ENCODE data around the gene SLC41A3. TPM values are rescaled to one million over a fixed set of nuclear protein-coding genes. Genes with fewer than 3 reads are reported as not detected.

Gene SLC41A3
- total RNA-seq, 1 donor from 2014 or later: 18.0 TPM

- intact Hi-C loops (cut with micrococcal nuclease): no loop called here
Observed at GRCh38 chr3:126121074-126121473, 37.1 kb upstream of the SLC41A3 start.

GRCh38 chr3:126119976-126120375 is 36.1 kb upstream of the SLC41A3 start:
- intact Hi-C loops (cut with micrococcal nuclease): no loop called here

- intact Hi-C loops (cut with micrococcal nuclease): no loop called here
Observed at GRCh38 chr3:126119008-126119675, 35.2 kb upstream of the SLC41A3 start.

GRCh38 chr3:126118591-126118990 is 34.7 kb upstream of the SLC41A3 start:
- intact Hi-C loops (cut with micrococcal nuclease): no loop called here

GRCh38 chr3:126117786-126118185 is 33.9 kb upstream of the SLC41A3 start:
- intact Hi-C loops (cut with micrococcal nuclease): no loop called here

GRCh38 chr3:126117212-126117611 is 33.3 kb upstream of the SLC41A3 start:
- intact Hi-C loops (cut with micrococcal nuclease): no loop called here

- intact Hi-C loops (cut with micrococcal nuclease): no loop called here
Observed at GRCh38 chr3:126116526-126116925, 32.6 kb upstream of the SLC41A3 start.

- intact Hi-C loops (cut with micrococcal nuclease): no loop called here
Observed at GRCh38 chr3:126114443-126115386, 30.8 kb upstream of the SLC41A3 start.

- intact Hi-C loops (cut with micrococcal nuclease): no loop called here
Observed at GRCh38 chr3:126113733-126114442, 30.0 kb upstream of the SLC41A3 start.

GRCh38 chr3:126113238-126113555 is 29.3 kb upstream of the SLC41A3 start:
- intact Hi-C loops (cut with micrococcal nuclease): no loop called here

- intact Hi-C loops (cut with micrococcal nuclease): no loop called here
Observed at GRCh38 chr3:126112531-126113237, 28.8 kb upstream of the SLC41A3 start.

- intact Hi-C loops (cut with micrococcal nuclease): no loop called here
Observed at GRCh38 chr3:126111566-126112475, 27.9 kb upstream of the SLC41A3 start.

- intact Hi-C loops (cut with micrococcal nuclease): no loop called here
Observed at GRCh38 chr3:126111126-126111551, 27.2 kb upstream of the SLC41A3 start.

- intact Hi-C loops (cut with micrococcal nuclease): no loop called here
Observed at GRCh38 chr3:126110431-126111125, 26.7 kb upstream of the SLC41A3 start.

GRCh38 chr3:126109880-126110235 is 25.9 kb upstream of the SLC41A3 start:
- intact Hi-C loops (cut with micrococcal nuclease): no loop called here

GRCh38 chr3:126109146-126109879 is 25.4 kb upstream of the SLC41A3 start:
- intact Hi-C loops (cut with micrococcal nuclease): no loop called here

GRCh38 chr3:126108676-126109050 is 24.7 kb upstream of the SLC41A3 start:
- intact Hi-C loops (cut with micrococcal nuclease): no loop called here

GRCh38 chr3:126107957-126108675 is 24.2 kb upstream of the SLC41A3 start:
- intact Hi-C loops (cut with micrococcal nuclease): no loop called here

Data from T-helper 1 cell treated with Interleukin-12 subunit alpha and Interleukin-12 subunit beta and Interleukin-4 antibody, amounts not matched to agents 30 ng/mL and 1 ng/mL, for 36 hours (primary cell).